ENCODE measurements around the gene KPNA3. TPM values are rescaled to one million over a fixed set of nuclear protein-coding genes. Genes with fewer than 3 reads are reported as not detected.

KPNA3 gene
- total and polyA plus RNA-seq, 4 donors = 10.9 to 22.0 (median 16.6) TPM

DNA sequence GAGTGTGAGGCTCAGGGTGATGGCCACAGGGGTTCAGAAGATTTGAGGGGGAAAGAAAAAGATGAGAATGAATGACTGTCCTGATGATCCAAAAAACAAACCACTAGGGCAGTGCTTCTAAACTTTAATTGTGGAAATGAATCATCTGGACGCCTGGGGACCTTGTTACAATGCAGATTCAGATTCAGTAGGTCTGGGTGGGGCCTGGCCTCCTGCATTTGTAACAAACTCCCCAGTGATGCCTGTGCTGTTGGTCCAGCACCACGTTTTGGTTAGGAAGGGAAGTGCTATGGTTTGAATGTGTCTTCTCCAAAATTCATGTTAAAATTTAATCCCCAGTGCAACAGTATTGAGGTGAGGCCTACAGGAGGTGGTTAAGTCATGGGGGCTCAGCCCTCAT lies 49.5 kb upstream of the KPNA3 start:
- H3K9ac ChIP-seq (ENCODE audit: low read depth in 1 of 2, low read length in 2 of 2) = no peak overlapping the region
- WGBS = 53% methylated on average over 2 of the region's 2 CpGs
- no peak overlapping the region for H3K4me3 ChIP-seq (ENCODE audit: low read depth in 1 of 3, low read length in 3 of 3)
- no peaks in the 10 kb centered on the region for H3K36me3 ChIP-seq (ENCODE audit: control insufficient read depth in 4 of 4, insufficient read depth in 3 of 4, low read depth in 1 of 4, low read length in 3 of 4)
- TF ChIP-seq, protein P1, sequence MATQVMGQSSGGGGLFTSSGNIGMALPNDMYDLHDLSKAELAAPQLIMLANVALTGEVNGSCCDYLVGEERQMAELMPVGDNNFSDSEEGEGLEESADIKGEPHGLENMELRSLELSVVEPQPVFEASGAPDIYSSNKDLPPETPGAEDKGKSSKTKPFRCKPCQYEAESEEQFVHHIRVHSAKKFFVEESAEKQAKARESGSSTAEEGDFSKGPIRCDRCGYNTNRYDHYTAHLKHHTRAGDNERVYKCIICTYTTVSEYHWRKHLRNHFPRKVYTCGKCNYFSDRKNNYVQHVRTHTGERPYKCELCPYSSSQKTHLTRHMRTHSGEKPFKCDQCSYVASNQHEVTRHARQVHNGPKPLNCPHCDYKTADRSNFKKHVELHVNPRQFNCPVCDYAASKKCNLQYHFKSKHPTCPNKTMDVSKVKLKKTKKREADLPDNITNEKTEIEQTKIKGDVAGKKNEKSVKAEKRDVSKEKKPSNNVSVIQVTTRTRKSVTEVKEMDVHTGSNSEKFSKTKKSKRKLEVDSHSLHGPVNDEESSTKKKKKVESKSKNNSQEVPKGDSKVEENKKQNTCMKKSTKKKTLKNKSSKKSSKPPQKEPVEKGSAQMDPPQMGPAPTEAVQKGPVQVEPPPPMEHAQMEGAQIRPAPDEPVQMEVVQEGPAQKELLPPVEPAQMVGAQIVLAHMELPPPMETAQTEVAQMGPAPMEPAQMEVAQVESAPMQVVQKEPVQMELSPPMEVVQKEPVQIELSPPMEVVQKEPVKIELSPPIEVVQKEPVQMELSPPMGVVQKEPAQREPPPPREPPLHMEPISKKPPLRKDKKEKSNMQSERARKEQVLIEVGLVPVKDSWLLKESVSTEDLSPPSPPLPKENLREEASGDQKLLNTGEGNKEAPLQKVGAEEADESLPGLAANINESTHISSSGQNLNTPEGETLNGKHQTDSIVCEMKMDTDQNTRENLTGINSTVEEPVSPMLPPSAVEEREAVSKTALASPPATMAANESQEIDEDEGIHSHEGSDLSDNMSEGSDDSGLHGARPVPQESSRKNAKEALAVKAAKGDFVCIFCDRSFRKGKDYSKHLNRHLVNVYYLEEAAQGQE (IDR thresholded peaks at IDR 0.05) = no peak
- TF ChIP-seq YY1 (IDR thresholded peaks at IDR 0.05) = no peak
- TF ChIP-seq HNF4A (conservative IDR thresholded peaks at IDR 0.05) = no peak
- TF ChIP-seq, protein P2, sequence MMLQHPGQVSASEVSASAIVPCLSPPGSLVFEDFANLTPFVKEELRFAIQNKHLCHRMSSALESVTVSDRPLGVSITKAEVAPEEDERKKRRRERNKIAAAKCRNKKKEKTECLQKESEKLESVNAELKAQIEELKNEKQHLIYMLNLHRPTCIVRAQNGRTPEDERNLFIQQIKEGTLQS (IDR thresholded peaks at IDR 0.05) = no peak
- TF ChIP-seq RXRA (IDR thresholded peaks at IDR 0.05) = no peak
- TF ChIP-seq GABPA (IDR thresholded peaks at IDR 0.05 in 1 of 2, conservative IDR thresholded peaks at IDR 0.05 in 1 of 2) = no peak
- TF ChIP-seq FOXA1 (IDR thresholded peaks at IDR 0.05) = no peak
- no peak for TF ChIP-seq EGR1 (IDR thresholded peaks at IDR 0.05; ENCODE audit: low read depth in 2 of 2)
- TF ChIP-seq JUND (IDR thresholded peaks at IDR 0.05) = no peak
- TF ChIP-seq, protein P3, sequence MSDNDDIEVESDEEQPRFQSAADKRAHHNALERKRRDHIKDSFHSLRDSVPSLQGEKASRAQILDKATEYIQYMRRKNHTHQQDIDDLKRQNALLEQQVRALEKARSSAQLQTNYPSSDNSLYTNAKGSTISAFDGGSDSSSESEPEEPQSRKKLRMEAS (IDR thresholded peaks at IDR 0.05) = no peak
- H3K4me1 ChIP-seq (ENCODE audit: control insufficient read depth in 4 of 4, insufficient read depth in 4 of 4, low read length in 3 of 4) = no peaks in the 10 kb centered on the region
- no peak overlapping the region for H3K27ac ChIP-seq (ENCODE audit: low read depth in 1 of 2, low read length in 2 of 2)
- H3K27me3 ChIP-seq (ENCODE audit: control insufficient read depth in 4 of 4, insufficient read depth in 4 of 4, low read length in 3 of 4) = no peaks in the 10 kb centered on the region
- no peaks in the 10 kb centered on the region for H3K9me3 ChIP-seq (ENCODE audit: control insufficient read depth in 4 of 4, low read length in 3 of 4)
- DNase-seq (ENCODE audit: low spot score) = no peak

DNA sequence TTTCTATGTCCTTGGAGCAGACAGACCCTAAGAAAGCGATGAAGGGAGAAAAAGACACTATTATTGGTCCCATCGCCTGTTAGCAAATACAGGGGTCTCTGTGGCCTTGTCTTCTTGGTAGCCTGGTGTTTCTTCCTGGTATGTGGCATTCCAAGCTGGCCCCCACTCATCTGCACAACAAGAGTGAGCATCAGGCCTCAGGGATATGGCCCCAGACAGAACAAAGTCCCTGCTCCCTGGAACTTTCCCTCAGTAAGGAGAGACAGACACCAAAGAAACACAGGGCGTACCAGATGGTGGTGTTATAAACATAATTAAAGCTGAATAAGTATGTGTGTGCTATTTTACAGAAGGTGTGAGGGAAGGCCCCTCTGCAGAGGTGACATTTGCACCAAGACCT lies 48.2 kb upstream of the KPNA3 start:
- H3K9me3 ChIP-seq (ENCODE audit: control insufficient read depth in 4 of 4, low read length in 3 of 4) = no peaks in the 10 kb centered on the region
- no peak overlapping the region for H3K4me3 ChIP-seq (ENCODE audit: low read depth in 1 of 3, low read length in 3 of 3)
- WGBS = 97% methylated on average over 3 of the region's 3 CpGs
- H3K36me3 ChIP-seq (ENCODE audit: control insufficient read depth in 4 of 4, insufficient read depth in 3 of 4, low read depth in 1 of 4, low read length in 3 of 4) = no peaks in the 10 kb centered on the region
- DNase-seq (ENCODE audit: low spot score) = no peak
- H3K4me1 ChIP-seq (ENCODE audit: control insufficient read depth in 4 of 4, insufficient read depth in 4 of 4, low read length in 3 of 4) = no peaks in the 10 kb centered on the region
- TF ChIP-seq RAD21 (IDR thresholded peaks at IDR 0.05) (no peak), YY1 (IDR thresholded peaks at IDR 0.05) (no peak), SP1 (IDR thresholded peaks at IDR 0.05) (no peak), RXRA (IDR thresholded peaks at IDR 0.05) (no peak), HNF4G (IDR thresholded peaks at IDR 0.05) (no peak), JUND (IDR thresholded peaks at IDR 0.05) (no peak), FOXA2 (IDR thresholded peaks at IDR 0.05) (no peak), HNF4A (conservative IDR thresholded peaks at IDR 0.05) (no peak)
- TF ChIP-seq, protein P4, sequence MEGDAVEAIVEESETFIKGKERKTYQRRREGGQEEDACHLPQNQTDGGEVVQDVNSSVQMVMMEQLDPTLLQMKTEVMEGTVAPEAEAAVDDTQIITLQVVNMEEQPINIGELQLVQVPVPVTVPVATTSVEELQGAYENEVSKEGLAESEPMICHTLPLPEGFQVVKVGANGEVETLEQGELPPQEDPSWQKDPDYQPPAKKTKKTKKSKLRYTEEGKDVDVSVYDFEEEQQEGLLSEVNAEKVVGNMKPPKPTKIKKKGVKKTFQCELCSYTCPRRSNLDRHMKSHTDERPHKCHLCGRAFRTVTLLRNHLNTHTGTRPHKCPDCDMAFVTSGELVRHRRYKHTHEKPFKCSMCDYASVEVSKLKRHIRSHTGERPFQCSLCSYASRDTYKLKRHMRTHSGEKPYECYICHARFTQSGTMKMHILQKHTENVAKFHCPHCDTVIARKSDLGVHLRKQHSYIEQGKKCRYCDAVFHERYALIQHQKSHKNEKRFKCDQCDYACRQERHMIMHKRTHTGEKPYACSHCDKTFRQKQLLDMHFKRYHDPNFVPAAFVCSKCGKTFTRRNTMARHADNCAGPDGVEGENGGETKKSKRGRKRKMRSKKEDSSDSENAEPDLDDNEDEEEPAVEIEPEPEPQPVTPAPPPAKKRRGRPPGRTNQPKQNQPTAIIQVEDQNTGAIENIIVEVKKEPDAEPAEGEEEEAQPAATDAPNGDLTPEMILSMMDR (IDR thresholded peaks at IDR 0.05; ENCODE audit: low read depth, low read length, missing input control) = no peak
- TF ChIP-seq, protein P5, sequence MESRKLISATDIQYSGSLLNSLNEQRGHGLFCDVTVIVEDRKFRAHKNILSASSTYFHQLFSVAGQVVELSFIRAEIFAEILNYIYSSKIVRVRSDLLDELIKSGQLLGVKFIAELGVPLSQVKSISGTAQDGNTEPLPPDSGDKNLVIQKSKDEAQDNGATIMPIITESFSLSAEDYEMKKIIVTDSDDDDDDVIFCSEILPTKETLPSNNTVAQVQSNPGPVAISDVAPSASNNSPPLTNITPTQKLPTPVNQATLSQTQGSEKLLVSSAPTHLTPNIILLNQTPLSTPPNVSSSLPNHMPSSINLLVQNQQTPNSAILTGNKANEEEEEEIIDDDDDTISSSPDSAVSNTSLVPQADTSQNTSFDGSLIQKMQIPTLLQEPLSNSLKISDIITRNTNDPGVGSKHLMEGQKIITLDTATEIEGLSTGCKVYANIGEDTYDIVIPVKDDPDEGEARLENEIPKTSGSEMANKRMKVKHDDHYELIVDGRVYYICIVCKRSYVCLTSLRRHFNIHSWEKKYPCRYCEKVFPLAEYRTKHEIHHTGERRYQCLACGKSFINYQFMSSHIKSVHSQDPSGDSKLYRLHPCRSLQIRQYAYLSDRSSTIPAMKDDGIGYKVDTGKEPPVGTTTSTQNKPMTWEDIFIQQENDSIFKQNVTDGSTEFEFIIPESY (IDR thresholded peaks at IDR 0.05) = no peak
- no peaks in the 10 kb centered on the region for H3K27me3 ChIP-seq (ENCODE audit: control insufficient read depth in 4 of 4, insufficient read depth in 4 of 4, low read length in 3 of 4)
- no peak overlapping the region for H3K27ac ChIP-seq (ENCODE audit: low read depth in 1 of 2, low read length in 2 of 2)
- no peak overlapping the region for H3K9ac ChIP-seq (ENCODE audit: low read depth in 1 of 2, low read length in 2 of 2)

All from liver (tissue), 9 donors.